ENCODE data around the gene PCLO.

Gene PCLO

GRCh38 chr7:83159731-83160130 lies 3.0 kb downstream of the PCLO start:
- DNase-seq (ENCODE audit: extremely low read depth, low read depth): no peak
- no peak for TF ChIP-seq CTCF (IDR thresholded peaks at IDR 0.05; ENCODE audit: low read depth, low read length, missing control alignments)
- no peak overlapping the region for H3K4me3 ChIP-seq (replicated peaks; ENCODE audit: low read depth, low read length)

- no peak for DNase-seq (ENCODE audit: extremely low read depth, low read depth)
- no peak for TF ChIP-seq CTCF (IDR thresholded peaks at IDR 0.05; ENCODE audit: low read depth, low read length, missing control alignments)
- no peak overlapping the region for H3K4me3 ChIP-seq (replicated peaks; ENCODE audit: low read depth, low read length)
Measured at GRCh38 chr7:83156006-83156405, 6.7 kb downstream of the PCLO start.

GRCh38 chr7:83155407-83155806 lies 7.3 kb downstream of the PCLO start:
- DNase-seq (ENCODE audit: extremely low read depth, low read depth): no peak
- no peak overlapping the region for H3K4me3 ChIP-seq (replicated peaks; ENCODE audit: low read depth, low read length)
- no peak for TF ChIP-seq CTCF (IDR thresholded peaks at IDR 0.05; ENCODE audit: low read depth, low read length, missing control alignments)

GRCh38 chr7:83153419-83153818 lies 9.3 kb downstream of the PCLO start:
- TF ChIP-seq CTCF (IDR thresholded peaks at IDR 0.05; ENCODE audit: low read depth, low read length, missing control alignments): no peak
- no peak for DNase-seq (ENCODE audit: extremely low read depth, low read depth)
- H3K4me3 ChIP-seq (replicated peaks; ENCODE audit: low read depth, low read length): no peak overlapping the region

GRCh38 chr7:83150310-83150709 lies 12.4 kb downstream of the PCLO start:
- no peak overlapping the region for H3K4me3 ChIP-seq (replicated peaks; ENCODE audit: low read depth, low read length)
- no peak for DNase-seq (ENCODE audit: extremely low read depth, low read depth)
- no peak for TF ChIP-seq CTCF (IDR thresholded peaks at IDR 0.05; ENCODE audit: low read depth, low read length, missing control alignments)

GRCh38 chr7:83149466-83149865 lies 13.2 kb downstream of the PCLO start:
- H3K4me3 ChIP-seq (replicated peaks; ENCODE audit: low read depth, low read length): no peak overlapping the region
- no peak for TF ChIP-seq CTCF (IDR thresholded peaks at IDR 0.05; ENCODE audit: low read depth, low read length, missing control alignments)
- DNase-seq (ENCODE audit: extremely low read depth, low read depth): no peak

GRCh38 chr7:83148776-83149175 lies 13.9 kb downstream of the PCLO start:
- no peak overlapping the region for H3K4me3 ChIP-seq (replicated peaks; ENCODE audit: low read depth, low read length)
- DNase-seq (ENCODE audit: extremely low read depth, low read depth): no peak
- TF ChIP-seq CTCF (IDR thresholded peaks at IDR 0.05; ENCODE audit: low read depth, low read length, missing control alignments): no peak

Data from HFF-Myc (cell line).